Transverse colon (tissue), 4 donors: ENCODE data around the gene CREB5. TPM values are rescaled to one million over a fixed set of nuclear protein-coding genes. Genes with fewer than 3 reads are reported as not detected.
A peak's percentile ranks its signal among the peaks of the same experiment; 100 is the strongest.

ENCODE experiments used
- DNase-seq: peaks from one replicate; pipeline ENCODE4 v3.0.0-alpha.2; 2019
- H3K27ac ChIP-seq, 4 donors: fragments of 200-600 bp; sonication (generic); 2 replicates each; pipeline ENCODE4 v1.5.1; 2016 to 2018; ENCODE audit warnings: inconsistent platforms in 4 of 4
- H3K27me3 ChIP-seq: fragments of 200-600 bp; sonication (generic); 2 replicates; pipeline ENCODE4 v1.5.1; 2017; ENCODE audit warnings: inconsistent platforms
- H3K36me3 ChIP-seq, 4 donors: fragments of 200-600 bp; sonication (generic); 2 replicates each; pipeline ENCODE4 v1.5.1; 2017 to 2019; ENCODE audit warnings: inconsistent platforms in 4 of 4
- H3K4me1 ChIP-seq, 4 donors: fragments of 200-600 bp; sonication (generic); 2 replicates each; pipeline ENCODE4 v1.5.1; 2017 to 2020; ENCODE audit warnings: inconsistent platforms in 4 of 4
- H3K4me3 ChIP-seq, 4 donors: fragments of 200-600 bp; sonication (generic); 1 replicate in 1 of 4; 2 replicates in 3 of 4; pipeline versions ENCODE4 v1.5.1 to v1.6.1; 2017 to 2019; ENCODE audit warnings: inconsistent platforms in 4 of 4
- H3K9me3 ChIP-seq, 2 donors: fragments of 200-600 bp; sonication (generic); 2 replicates each; pipeline ENCODE4 v1.5.1; 2017 to 2019; ENCODE audit warnings: inconsistent platforms in 2 of 2
- EP300 ChIP-seq: sonication (generic); formaldehyde crosslinking; IDR thresholded peaks from one replicate; pipeline ENCODE4 v1.6.1; 2017; ENCODE audit warnings: antibody characterized with exemption, low read depth
- POLR2A ChIP-seq: fragments of 450-650 bp; IDR thresholded peaks from one replicate; pipeline ENCODE4 v1.6.1; 2016; ENCODE audit warnings: antibody characterized with exemption, mild to moderate bottlenecking, moderate library complexity
- POLR2AphosphoS5 ChIP-seq, 3 donors: sonication (generic); formaldehyde crosslinking; IDR thresholded peaks; one replicate each; pipeline ENCODE4 v1.6.1; 2016; ENCODE audit warnings: antibody characterized with exemption in 3 of 3
- WGBS, 2 donors: methylation state at CpG; one replicate each; pipeline ENCODE4 v1.1.5; 2018; ENCODE audit warnings: low coverage in 1 of 2; 5-methylcytosine and 5-hydroxymethylcytosine counted together
- in situ Hi-C, 4 donors: fragments of 200-750 bp; cut with MboI; loops; one replicate each; pipeline versions ENCODE4 v1.15.0 to v1.15.1; 2017; ENCODE audit warnings: low sequenced_read_pairs in 3 of 4, low pct_ligation_motif_present in 1 of 4, low pct_unique_long_range_greater_than_20kb in 1 of 4
- intact Hi-C: fragments of 100-400 bp; cut with DNase I; formaldehyde crosslinking; loops from one replicate; pipeline ENCODE4 v1.15.1; 2023; ENCODE audit warnings: low total_unique reads
- total RNA-seq, 4 donors: library from RNA; depleted of rRNA; stranded (reverse); fragments of >200 nt; gene quantifications; one replicate each; pipeline ENCODE4 v1.1.0, GENCODE V29; 2016
- TF ChIP-seq, protein P1 (sequence below), 5 experiments: fragments of 200-600 bp in 3 of 5; fragments of 450-650 bp in 2 of 5; sonication (generic) in 3 of 5; IDR thresholded peaks; 1 replicate in 2 of 5; 2 replicates in 3 of 5; pipeline ENCODE4 v1.5.1; 2016 to 2017; ENCODE audit warnings: antibody characterized with exemption in 5 of 5, inconsistent platforms in 3 of 5, mild to moderate bottlenecking in 2 of 5, moderate library complexity in 1 of 5

The CREB5 gene
- total RNA-seq, 4 donors from 2014 or later, result 3.0 to 12.2 (median 7.0) TPM

DNA sequence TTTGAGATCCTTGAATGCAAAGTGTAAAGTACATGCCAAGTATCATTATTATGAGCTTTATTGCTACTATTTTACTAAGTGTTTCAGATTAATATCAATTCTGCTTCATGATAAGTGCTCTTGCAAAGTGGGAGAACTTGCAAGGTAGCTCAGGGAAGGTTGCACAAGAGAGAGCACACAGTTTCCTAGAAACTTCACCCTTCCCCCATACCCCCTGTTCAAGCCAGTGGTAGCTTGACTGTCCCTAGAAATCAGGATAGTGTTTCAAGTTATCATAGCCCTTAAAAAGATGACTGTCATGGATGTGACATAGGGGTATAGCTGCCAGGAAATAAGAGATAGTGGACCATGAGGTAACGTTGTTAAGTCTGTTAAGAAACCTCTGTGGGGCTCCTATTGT, 294.3 kb downstream of the CREB5 start:
- TF ChIP-seq POLR2AphosphoS5 (IDR thresholded peaks at IDR 0.05) (no peak), POLR2A (no peak), EP300 (no peak)
- TF ChIP-seq, protein P1, sequence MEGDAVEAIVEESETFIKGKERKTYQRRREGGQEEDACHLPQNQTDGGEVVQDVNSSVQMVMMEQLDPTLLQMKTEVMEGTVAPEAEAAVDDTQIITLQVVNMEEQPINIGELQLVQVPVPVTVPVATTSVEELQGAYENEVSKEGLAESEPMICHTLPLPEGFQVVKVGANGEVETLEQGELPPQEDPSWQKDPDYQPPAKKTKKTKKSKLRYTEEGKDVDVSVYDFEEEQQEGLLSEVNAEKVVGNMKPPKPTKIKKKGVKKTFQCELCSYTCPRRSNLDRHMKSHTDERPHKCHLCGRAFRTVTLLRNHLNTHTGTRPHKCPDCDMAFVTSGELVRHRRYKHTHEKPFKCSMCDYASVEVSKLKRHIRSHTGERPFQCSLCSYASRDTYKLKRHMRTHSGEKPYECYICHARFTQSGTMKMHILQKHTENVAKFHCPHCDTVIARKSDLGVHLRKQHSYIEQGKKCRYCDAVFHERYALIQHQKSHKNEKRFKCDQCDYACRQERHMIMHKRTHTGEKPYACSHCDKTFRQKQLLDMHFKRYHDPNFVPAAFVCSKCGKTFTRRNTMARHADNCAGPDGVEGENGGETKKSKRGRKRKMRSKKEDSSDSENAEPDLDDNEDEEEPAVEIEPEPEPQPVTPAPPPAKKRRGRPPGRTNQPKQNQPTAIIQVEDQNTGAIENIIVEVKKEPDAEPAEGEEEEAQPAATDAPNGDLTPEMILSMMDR (IDR thresholded peaks at IDR 0.05), result no peak
- DNase-seq, result no peak
- H3K27ac ChIP-seq, result no peak overlapping the region
- peaks cover 5% of the 10 kb centered on the region for H3K27me3 ChIP-seq
- in situ Hi-C loops (no loop called here), intact Hi-C loops (no loop called here)
- H3K36me3 ChIP-seq, result no peaks in the 10 kb centered on the region
- H3K4me1 ChIP-seq, result peaks cover 0 to 14% (median 0%) of the 10 kb centered on the region in 4 donors
- no peak overlapping the region for H3K4me3 ChIP-seq
- 40 to 61% methylated on average over 1 of the region's 1 CpG for WGBS, 2 donors
- H3K9me3 ChIP-seq, result no peaks in the 10 kb centered on the region

GRCh38 chr7:28707291-28707690, 295.0 kb downstream of the CREB5 start:
- H3K4me3 ChIP-seq, result no peak overlapping the region
- intact Hi-C loops (no loop called here), in situ Hi-C loops (no loop called here)
- no peak for TF ChIP-seq POLR2AphosphoS5 (IDR thresholded peaks at IDR 0.05)
- TF ChIP-seq, protein P1 (IDR thresholded peaks at IDR 0.05), result no peak
- TF ChIP-seq EP300, result no peak
- no peak for TF ChIP-seq POLR2A
- H3K36me3 ChIP-seq, result no peaks in the 10 kb centered on the region
- DNase-seq, result no peak
- 76 to 84% methylated on average over 6 of the region's 6 CpGs for WGBS, 2 donors
- peaks cover 0 to 14% (median 0%) of the 10 kb centered on the region in 4 donors for H3K4me1 ChIP-seq
- H3K27ac ChIP-seq, result no peak overlapping the region
- H3K9me3 ChIP-seq, result no peaks in the 10 kb centered on the region
- peaks cover 5% of the 10 kb centered on the region for H3K27me3 ChIP-seq

- no peak for TF ChIP-seq EP300
- TF ChIP-seq, protein P1 (IDR thresholded peaks at IDR 0.05), result no peak
- intact Hi-C loops (no loop called here), in situ Hi-C loops (no loop called here)
- H3K4me3 ChIP-seq, result peak overlapping the region in 2 of 4 donors; percentile 10 to 15
- 21 to 39% methylated on average over 7 to 15 of the region's 15 CpGs for WGBS, 2 donors
- H3K36me3 ChIP-seq, result no peaks in the 10 kb centered on the region
- H3K4me1 ChIP-seq, result peaks cover 0 to 10% (median 0%) of the 10 kb centered on the region in 4 donors
- peak overlapping the region; percentile 11 to 47 (median 44) for H3K27ac ChIP-seq
- H3K27me3 ChIP-seq, result peaks cover 5% of the 10 kb centered on the region
- H3K9me3 ChIP-seq, result no peaks in the 10 kb centered on the region
- DNase-seq, result no peak
Observed at GRCh38 chr7:28708033-28708951, 296.0 kb downstream of the CREB5 start.

DNA sequence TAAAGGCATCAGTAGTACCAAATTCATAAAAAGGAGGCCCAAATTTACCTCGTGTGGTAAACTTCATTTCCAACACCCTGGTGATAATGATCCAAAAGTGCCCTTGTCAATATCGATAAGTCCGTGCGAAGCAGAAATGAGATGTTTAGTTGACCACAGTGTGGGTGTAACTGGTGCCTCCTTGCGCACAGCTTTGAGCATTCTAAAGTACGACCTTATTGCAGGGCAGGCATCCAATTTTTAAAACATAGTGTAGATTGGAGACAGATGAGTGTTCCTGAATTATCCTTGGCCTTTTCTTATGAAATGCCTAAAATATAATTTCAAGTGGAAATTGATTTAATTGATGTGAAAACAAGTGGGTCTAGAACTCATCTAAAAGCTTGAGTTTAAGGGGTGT, 297.4 kb downstream of the CREB5 start:
- H3K9me3 ChIP-seq, result no peaks in the 10 kb centered on the region
- H3K27ac ChIP-seq, result no peak overlapping the region
- intact Hi-C loops (no loop called here), in situ Hi-C loops (no loop called here)
- WGBS, 2 donors, result 72 to 80% methylated on average over 6 of the region's 6 CpGs
- DNase-seq, result no peak
- H3K27me3 ChIP-seq, result peaks cover 5% of the 10 kb centered on the region
- no peak for TF ChIP-seq POLR2AphosphoS5 (IDR thresholded peaks at IDR 0.05)
- TF ChIP-seq, protein P1 (IDR thresholded peaks at IDR 0.05), result no peak
- no peaks in the 10 kb centered on the region for H3K36me3 ChIP-seq
- no peak overlapping the region for H3K4me3 ChIP-seq
- H3K4me1 ChIP-seq, result peaks cover 0 to 10% (median 0%) of the 10 kb centered on the region in 4 donors
